PC-9 (cell line): ENCODE data around the gene NPY.

Experiments
- EZH2 ChIP-seq: fragments of 200-600 bp; sonication (generic); IDR thresholded peaks from 2 replicates; pipeline ENCODE4 v1.8.0; 2017; ENCODE audit warnings: antibody characterized with exemption, low read depth
- TF ChIP-seq, protein P1 (sequence below): fragments of 200-600 bp; sonication (generic); conservative IDR thresholded peaks from 2 replicates; pipeline ENCODE4 v1.6.1; 2017; ENCODE audit warnings: mixed run types, antibody characterized with exemption, mild to moderate bottlenecking, moderate library complexity

DNA sequence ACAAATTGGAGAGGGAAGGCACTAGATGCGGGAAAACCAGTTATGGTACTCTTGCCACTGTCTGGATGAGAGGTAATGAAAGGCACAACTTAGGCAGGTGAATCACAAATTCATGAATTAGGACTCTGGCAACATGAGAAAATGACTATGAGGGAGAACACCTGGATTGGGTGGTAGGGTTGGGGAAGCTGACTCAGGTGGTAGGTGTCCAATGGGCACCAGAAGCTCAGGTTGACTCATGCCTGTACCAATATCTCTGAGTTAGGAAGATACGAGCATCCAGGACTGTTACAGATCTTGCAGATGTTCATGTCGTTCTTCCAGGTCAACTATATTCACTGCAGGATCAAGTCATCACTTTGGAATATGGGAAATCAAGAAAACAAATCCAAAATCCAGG is 56.7 kb downstream of the NPY start:
- TF ChIP-seq, protein P1, sequence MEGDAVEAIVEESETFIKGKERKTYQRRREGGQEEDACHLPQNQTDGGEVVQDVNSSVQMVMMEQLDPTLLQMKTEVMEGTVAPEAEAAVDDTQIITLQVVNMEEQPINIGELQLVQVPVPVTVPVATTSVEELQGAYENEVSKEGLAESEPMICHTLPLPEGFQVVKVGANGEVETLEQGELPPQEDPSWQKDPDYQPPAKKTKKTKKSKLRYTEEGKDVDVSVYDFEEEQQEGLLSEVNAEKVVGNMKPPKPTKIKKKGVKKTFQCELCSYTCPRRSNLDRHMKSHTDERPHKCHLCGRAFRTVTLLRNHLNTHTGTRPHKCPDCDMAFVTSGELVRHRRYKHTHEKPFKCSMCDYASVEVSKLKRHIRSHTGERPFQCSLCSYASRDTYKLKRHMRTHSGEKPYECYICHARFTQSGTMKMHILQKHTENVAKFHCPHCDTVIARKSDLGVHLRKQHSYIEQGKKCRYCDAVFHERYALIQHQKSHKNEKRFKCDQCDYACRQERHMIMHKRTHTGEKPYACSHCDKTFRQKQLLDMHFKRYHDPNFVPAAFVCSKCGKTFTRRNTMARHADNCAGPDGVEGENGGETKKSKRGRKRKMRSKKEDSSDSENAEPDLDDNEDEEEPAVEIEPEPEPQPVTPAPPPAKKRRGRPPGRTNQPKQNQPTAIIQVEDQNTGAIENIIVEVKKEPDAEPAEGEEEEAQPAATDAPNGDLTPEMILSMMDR, result no peak
- no peak for TF ChIP-seq EZH2
